HS-27A (cell line): ENCODE measurements around the gene CBLB.
A peak's percentile ranks its signal among the peaks of the same experiment; 100 is the strongest.
"Not testable (repeated sequence)": the region's sequence is repeated elsewhere in the genome, so short reads cannot be mapped to it uniquely, and the experiment has no call there.

ENCODE experiments used
- DNase-seq: peaks from one replicate; pipeline ENCODE4 v3.0.0-alpha.2; 2012; ENCODE audit warnings: low read depth, missing footprints

The CBLB gene

DNA sequence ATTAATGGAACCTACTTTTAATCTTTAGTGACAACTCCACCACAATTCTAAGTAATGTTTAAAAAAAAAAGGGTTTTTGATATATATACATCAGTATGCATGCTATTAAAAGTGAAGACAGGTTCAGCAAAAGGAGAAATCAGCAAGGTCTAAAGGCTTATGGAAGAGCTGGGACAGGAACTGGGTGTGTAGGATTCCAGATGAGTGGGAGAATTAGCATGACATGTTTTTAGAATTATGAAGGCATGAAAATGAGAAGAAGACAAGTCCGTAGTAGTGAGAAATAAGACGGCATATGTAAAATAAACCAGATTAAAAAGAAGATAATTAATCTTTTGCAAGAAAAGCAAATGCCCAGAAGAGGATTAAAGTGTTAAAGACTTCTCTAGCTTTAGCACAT, 52.0 kb downstream of the CBLB start:
- no peak for DNase-seq

DNA sequence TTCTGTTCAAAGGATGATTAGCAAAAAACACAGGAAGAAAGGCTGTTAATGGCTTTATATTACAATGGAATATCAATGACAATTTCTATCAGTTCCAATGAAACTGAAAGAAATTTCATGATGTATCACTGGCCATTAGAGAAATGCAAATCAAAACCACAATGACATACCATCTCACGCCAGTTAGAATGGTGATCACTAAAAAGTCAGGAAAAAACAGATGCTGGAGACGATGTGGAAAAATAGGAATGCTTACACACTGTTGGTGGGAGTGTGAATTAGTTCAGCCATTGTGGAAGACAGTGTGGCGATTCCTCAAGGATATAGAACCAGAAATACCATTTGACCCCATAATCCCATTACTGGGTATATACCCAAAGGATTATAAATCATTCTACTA, 53.5 kb downstream of the CBLB start:
- not testable (repeated sequence) for DNase-seq

DNA sequence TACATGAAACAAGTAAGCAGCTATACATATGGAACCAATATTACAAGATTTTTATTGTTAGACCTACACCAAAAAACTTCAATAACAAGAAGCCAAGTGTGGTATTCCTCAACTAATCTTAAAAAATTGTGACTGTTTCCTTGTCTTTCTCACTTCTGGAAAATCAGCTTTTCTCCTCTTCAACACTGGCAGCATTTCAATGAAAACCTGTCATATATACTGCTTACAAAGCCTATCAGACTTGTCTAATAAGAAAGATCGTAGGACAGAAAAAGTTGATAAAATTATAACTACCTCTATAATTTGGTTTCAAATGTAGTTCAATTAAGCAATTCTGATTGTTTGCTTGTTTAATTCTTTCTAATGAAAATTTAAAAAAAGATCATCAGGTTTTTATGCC, 55.1 kb downstream of the CBLB start:
- DNase-seq: no peak

GRCh38 chr3:105812194-105812586, 56.6 kb downstream of the CBLB start:
- DNase-seq: no peak

DNA sequence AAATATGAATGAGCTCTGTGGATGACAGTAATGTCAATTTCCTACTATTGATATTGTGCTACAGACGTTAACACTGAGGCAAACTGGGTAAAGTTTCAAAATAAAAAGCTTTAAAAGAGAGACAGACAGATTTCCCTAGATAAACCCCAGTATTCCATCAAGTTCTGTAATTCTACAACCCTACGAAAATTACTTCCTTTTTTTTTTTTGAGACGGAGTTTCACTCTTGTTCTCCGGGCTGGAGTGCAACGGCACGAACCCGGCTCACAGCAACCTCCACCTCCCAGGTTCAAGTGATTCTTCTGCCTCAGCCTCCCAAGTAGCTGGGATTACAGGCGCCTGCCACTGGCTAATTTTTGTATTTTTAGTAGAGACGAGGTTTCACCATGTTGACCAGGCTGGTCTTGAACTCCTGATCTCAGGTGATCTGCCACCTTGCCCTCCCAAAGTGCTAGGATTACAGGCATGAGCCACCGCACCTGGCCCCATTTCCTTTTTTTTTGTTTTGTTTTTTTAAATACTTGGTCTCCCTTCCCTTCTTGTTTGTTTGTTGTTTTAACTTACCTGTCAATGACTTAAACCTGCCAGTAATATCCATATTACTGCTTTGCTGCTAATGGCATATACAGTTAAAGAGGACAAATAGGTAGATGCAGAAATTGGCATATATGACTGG, 57.2 kb downstream of the CBLB start:
- DNase-seq: no peak

DNA sequence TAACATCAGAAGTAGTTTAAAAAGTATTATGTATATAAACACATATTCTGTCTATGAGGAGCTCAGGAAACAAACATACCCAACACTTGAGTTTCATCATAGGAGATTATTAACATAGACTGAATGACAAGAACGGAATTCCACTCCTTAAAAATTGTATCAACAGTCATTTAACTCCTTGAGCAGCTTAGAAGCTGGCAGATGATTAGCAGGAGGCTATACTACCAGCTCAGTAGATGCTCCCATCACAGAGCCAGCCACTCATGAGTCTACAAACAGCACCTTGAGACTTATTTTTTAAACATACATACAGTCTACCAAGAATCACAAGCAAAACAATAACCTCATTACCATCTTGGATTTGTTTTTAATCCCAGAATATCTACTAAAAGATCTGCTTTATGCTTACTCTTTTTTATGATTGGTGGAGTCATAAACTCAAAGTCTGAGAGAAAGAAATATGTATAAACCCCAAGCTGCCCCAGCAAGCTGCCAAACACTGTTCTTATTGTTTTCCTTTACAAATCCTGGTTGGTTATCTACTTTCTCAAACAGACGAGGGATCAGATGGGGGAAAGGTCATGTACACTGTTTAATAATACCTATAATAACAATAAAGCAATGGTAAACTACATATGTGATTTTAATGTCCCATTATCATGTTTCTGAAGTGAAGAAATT, 59.5 kb downstream of the CBLB start:
- no peak for DNase-seq

GRCh38 chr3:105807701-105808100, 61.1 kb downstream of the CBLB start:
- no peak for DNase-seq

DNA sequence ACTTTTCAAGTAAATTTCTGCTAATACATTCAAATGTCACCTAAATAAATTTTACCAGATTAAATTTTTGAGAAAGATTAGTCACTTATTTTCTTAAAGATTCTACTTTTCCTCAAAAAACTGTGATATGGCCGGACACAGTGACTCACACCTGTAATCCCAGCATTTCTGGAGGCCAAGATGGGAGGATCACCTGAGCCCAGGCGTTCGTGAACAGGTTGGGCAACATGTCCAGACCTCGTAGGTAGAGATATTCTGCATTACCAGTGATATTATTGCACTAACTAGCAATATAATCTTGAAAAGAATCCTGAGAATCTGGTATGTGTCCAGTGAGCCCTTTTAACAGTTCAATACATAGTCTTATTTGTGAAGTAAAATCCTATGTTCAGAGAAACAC, 61.7 kb downstream of the CBLB start:
- no peak for DNase-seq

GRCh38 chr3:105806359-105806758, 62.5 kb downstream of the CBLB start:
- peak; percentile 79 for DNase-seq

DNA sequence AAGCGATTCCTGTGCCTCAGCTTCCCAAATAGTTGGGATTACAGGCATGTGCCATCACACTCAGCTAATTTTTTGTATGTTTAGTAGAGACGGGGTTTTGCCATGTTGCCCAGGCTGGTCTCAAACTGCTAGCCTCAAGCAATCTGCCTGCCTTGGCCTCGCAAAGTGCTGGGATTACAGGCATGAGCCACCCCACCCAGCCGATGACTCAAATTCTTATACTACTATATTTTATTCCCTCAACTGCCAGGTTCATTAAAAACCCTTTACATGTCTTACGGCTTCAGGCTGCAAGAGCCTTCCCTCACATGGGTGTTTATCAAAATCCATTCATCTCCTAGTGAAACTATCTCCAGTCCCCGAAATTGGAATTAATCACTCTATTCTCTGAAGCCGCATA, 63.4 kb downstream of the CBLB start:
- DNase-seq: no peak

GRCh38 chr3:105802118-105802706, 66.6 kb downstream of the CBLB start:
- no peak for DNase-seq

GRCh38 chr3:105801397-105801796, 67.4 kb downstream of the CBLB start:
- DNase-seq: no peak

GRCh38 chr3:105800320-105800719, 68.5 kb downstream of the CBLB start:
- no peak for DNase-seq

DNA sequence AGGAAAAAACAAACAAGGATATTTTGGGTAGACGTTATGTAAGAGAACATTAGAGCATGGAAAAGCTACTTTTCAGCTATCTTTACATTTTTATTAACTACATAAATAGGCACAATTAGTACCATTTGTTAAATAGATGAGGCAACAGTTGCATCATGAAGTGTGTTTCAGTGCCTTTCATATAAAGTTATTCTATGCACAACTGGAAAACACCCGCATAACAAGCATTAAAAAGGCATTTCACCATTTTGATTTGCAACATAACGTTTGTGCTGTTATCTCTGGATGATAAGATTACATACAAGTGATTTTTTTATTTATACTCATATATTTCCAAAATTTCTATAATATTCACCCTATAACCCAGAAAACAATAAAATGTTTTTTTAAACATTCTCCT, 69.5 kb downstream of the CBLB start:
- no peak for DNase-seq

DNA sequence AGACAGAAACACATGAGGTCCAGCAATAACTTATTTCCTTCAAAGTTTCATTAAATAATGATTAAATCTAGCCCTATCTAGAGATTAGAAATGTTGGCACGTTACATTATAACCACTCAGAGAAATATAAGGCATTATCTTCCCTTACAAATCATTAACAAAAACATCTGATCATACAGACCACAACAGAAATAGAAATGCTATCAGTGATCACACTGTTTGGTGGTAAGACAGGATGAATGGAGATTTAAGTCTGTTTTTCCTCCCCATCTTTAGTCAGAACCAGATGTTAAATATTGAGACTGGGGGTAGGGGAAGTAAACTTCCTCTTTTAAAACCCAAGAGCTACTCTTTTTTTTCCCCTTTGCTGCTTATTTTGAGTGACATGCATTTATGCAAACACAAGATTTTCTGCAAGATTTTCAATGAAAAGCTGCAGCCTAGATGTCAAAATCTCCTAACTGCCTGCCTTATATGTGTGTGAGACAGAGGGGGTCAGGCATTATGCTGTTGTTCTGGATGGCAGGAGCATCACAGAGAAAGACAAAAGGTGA, 70.4 kb downstream of the CBLB start:
- DNase-seq: no peak

DNA sequence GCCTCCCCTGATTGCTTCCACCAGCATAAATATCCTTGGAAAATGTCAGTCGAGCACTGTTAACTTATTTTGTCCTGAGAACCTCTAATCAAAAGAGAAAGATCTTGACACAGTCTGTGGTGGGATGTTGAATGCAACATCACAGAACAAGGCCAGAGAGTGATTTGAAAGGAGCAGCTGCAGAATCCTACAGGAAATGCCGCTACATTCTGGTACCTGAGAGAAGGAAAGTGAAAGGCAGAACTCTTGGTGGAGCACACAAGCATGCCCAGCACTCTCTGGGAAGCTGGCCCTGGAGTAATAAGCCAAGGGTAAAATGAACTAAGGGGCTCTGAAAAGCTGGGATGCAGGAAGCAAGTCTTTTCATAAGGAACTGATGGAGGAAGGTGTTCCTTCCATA, 75.8 kb downstream of the CBLB start:
- no peak for DNase-seq

- DNase-seq: peak; percentile 30
Measured at GRCh38 chr3:105791919-105792786, 76.7 kb downstream of the CBLB start.

DNA sequence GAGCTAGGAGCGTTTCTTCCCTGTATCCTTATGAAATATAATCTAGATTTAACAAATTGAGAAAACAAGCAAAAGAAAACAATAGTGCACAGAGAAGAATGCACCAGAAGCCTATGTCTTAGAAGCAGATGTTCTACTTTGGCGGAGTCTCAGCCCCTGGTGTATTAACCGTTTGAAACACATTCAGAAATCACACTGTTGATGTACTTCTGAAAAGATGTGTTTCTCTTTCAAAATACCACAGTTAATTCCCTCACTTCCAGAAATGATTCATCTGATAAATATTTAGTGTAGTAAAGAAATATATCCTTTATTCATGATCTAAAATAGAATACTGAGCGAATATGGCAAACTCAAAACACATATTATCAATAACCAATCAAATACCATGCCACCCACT, 77.7 kb downstream of the CBLB start:
- DNase-seq: no peak

DNA sequence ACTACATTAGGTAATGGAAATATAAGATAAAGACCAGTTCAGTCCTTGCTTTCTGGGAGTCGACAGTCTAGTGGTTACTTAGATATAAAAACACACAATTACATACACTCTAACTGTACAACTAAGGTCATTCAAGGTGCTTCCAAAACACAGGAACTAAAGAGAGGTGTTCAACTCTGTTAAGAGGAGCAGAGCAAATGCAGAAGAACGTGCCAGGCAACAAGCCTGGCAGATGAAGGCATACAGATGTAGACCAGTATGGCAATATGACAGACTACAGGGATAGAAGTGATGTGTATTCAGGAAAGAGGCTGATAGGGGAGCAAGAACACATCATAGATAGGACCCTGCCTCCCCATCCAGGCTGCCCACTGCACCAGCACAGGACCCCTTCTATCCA, 78.3 kb downstream of the CBLB start:
- DNase-seq: no peak

DNA sequence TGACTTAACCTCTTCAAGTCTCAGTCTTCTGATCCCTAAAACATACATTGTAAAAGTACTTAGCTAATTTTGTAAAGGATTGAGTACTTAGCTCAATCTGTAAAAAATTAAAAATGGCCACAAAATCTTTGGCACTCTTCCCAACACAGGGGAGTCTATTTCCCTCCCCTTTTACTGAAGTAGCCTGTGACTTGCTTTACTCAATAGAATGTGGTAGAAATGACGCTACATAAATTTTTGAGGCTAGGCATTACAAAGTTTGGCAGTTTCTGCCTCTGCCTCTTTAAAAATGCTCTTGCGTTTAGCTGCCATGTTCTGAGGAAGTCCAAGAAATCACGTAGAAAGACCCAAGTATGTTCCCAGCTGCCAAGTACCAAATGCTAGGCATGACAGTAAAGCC, 80.2 kb downstream of the CBLB start:
- no peak for DNase-seq

DNA sequence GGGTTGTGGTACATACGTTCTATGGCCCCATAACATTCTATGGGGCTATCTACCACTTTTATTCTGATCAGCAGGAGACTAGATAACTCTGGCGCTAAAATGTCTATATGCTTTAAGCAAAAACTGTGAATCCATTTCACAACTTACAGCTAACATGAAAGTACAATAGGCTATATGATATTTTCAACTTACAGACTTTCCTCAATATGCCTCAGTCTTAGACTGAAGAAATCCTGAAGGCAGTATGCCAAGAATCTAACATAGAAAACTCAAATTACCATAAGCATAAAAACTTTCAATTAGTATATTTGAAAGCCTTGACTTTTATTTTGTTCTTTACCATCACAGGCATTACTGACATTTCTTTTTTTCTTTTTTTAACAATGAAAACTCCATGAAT, 81.4 kb downstream of the CBLB start:
- no peak for DNase-seq

DNA sequence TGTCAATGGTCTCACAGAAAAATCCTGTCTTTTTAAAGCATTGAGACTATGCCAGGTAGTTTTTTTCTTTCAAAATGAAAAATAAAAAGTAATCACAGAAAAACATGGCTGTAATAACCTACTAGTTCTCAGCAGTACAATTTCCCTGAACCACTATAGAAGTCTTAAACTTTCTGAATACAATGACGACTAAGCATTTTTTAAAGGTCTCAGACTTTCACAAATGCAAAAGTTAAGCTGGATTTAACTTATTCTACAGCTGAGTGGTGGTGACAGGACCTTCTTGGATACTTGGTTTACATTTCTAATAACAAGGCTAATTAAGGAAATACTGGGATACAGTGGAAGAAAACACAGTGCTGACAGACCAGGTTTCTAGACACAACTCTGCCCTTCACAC, 81.8 kb downstream of the CBLB start:
- DNase-seq: no peak
